Measurements from ENCODE around the gene PRKG1.
A peak's percentile ranks its signal among the peaks of the same experiment; 100 is the strongest.

The PRKG1 gene

DNA sequence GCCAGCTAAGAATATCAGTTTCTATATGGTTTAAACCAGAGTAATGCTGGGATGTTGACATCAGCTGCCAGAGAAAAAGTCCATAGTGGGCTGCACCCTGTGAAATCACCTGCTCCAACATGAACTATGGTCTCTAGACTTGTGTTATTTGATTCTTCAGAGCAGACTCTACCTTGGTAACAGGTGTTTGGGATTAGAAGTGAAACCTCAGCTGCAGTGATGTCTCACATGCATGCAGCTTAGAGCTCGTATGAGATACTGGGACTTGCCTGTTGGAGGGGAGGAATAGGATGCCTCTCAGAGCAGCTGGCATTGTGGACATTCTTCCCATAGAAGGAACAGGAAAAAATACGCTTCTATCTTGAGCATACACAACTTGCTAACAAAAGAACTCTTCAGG is 912.2 kb downstream of the PRKG1 start:
- no peak overlapping the region for H3K4me2 ChIP-seq (ENCODE audit: low read length)
- TF ChIP-seq, protein P1, sequence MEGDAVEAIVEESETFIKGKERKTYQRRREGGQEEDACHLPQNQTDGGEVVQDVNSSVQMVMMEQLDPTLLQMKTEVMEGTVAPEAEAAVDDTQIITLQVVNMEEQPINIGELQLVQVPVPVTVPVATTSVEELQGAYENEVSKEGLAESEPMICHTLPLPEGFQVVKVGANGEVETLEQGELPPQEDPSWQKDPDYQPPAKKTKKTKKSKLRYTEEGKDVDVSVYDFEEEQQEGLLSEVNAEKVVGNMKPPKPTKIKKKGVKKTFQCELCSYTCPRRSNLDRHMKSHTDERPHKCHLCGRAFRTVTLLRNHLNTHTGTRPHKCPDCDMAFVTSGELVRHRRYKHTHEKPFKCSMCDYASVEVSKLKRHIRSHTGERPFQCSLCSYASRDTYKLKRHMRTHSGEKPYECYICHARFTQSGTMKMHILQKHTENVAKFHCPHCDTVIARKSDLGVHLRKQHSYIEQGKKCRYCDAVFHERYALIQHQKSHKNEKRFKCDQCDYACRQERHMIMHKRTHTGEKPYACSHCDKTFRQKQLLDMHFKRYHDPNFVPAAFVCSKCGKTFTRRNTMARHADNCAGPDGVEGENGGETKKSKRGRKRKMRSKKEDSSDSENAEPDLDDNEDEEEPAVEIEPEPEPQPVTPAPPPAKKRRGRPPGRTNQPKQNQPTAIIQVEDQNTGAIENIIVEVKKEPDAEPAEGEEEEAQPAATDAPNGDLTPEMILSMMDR (IDR thresholded peaks at IDR 0.05; ENCODE audit: low read depth, low read length) = no peak
- TF ChIP-seq EZH2phosphoT487 (IDR thresholded peaks at IDR 0.05; ENCODE audit: low read depth) = no peak

GRCh38 chr10:51993475-51993874 is 919.2 kb downstream of the PRKG1 start:
- no peak overlapping the region for H3K27ac ChIP-seq (ENCODE audit: low read length)
- no peaks in the 10 kb centered on the region for H3K36me3 ChIP-seq (replicated peaks; ENCODE audit: low read depth, low read length)
- H3K79me2 ChIP-seq (ENCODE audit: low read length) = no peaks in the 10 kb centered on the region
- no peak overlapping the region for H3K4me2 ChIP-seq (ENCODE audit: low read length)
- H3K4me3 ChIP-seq (ENCODE audit: low read length) = no peak overlapping the region
- no peaks in the 10 kb centered on the region for H3K9me3 ChIP-seq (ENCODE audit: insufficient read depth, low read length)
- H3K9ac ChIP-seq (ENCODE audit: low read length) = no peak overlapping the region
- no peaks in the 10 kb centered on the region for H4K20me1 ChIP-seq (ENCODE audit: insufficient read depth, low read length)
- TF ChIP-seq, protein P1 (IDR thresholded peaks at IDR 0.05; ENCODE audit: low read depth, low read length) = no peak
- H3K27me3 ChIP-seq (ENCODE audit: low read depth, low read length) = no peaks in the 10 kb centered on the region
- no peaks in the 10 kb centered on the region for H3K4me1 ChIP-seq (ENCODE audit: low read length)
- no peak overlapping the region for H2AFZ ChIP-seq (ENCODE audit: low read depth, low read length)

More for the DNA sequence above, 912.2 kb downstream of the PRKG1 start:
- H2AFZ ChIP-seq (ENCODE audit: low read depth, low read length) = no peak overlapping the region
- H3K27ac ChIP-seq (ENCODE audit: low read length) = no peak overlapping the region
- no peaks in the 10 kb centered on the region for H3K36me3 ChIP-seq (replicated peaks; ENCODE audit: low read depth, low read length)
- H3K27me3 ChIP-seq (ENCODE audit: low read depth, low read length) = no peaks in the 10 kb centered on the region
- H3K79me2 ChIP-seq (ENCODE audit: low read length) = no peaks in the 10 kb centered on the region
- H3K9me3 ChIP-seq (ENCODE audit: insufficient read depth, low read length) = no peaks in the 10 kb centered on the region
- H4K20me1 ChIP-seq (ENCODE audit: insufficient read depth, low read length) = no peaks in the 10 kb centered on the region
- H3K4me1 ChIP-seq (ENCODE audit: low read length) = no peaks in the 10 kb centered on the region
- no peak overlapping the region for H3K4me3 ChIP-seq (ENCODE audit: low read length)
- H3K9ac ChIP-seq (ENCODE audit: low read length) = no peak overlapping the region

DNA sequence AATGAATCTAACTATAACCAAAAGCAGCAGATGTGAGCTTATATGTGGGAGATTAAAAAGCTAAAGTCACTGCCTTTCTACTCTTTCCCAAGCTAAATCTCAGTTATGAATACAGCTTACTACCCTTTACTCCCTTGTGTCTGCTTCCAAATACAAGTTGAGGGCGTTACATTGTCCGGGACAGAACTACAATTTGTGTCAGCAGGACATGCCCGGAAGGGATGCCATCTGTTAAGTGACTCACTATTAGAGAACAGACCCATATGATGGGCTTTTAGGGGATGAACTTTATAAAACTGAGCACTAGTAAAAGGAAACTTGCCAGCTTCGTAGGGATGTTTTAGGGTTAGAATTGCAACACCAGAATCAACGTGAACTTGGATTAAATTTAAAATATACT is 924.8 kb downstream of the PRKG1 start:
- no peak overlapping the region for H3K4me3 ChIP-seq (ENCODE audit: low read length)
- no peaks in the 10 kb centered on the region for H4K20me1 ChIP-seq (ENCODE audit: insufficient read depth, low read length)
- H2AFZ ChIP-seq (ENCODE audit: low read depth, low read length) = no peak overlapping the region
- H3K4me1 ChIP-seq (ENCODE audit: low read length) = no peaks in the 10 kb centered on the region
- no peak overlapping the region for H3K9ac ChIP-seq (ENCODE audit: low read length)
- no peaks in the 10 kb centered on the region for H3K9me3 ChIP-seq (ENCODE audit: insufficient read depth, low read length)
- H3K79me2 ChIP-seq (ENCODE audit: low read length) = no peaks in the 10 kb centered on the region
- no peak for TF ChIP-seq EZH2phosphoT487 (IDR thresholded peaks at IDR 0.05; ENCODE audit: low read depth)
- TF ChIP-seq, protein P1 (IDR thresholded peaks at IDR 0.05; ENCODE audit: low read depth, low read length) = no peak
- no peaks in the 10 kb centered on the region for H3K27me3 ChIP-seq (ENCODE audit: low read depth, low read length)
- no peaks in the 10 kb centered on the region for H3K36me3 ChIP-seq (replicated peaks; ENCODE audit: low read depth, low read length)
- H3K4me2 ChIP-seq (ENCODE audit: low read length) = no peak overlapping the region
- no peak overlapping the region for H3K27ac ChIP-seq (ENCODE audit: low read length)

DNA sequence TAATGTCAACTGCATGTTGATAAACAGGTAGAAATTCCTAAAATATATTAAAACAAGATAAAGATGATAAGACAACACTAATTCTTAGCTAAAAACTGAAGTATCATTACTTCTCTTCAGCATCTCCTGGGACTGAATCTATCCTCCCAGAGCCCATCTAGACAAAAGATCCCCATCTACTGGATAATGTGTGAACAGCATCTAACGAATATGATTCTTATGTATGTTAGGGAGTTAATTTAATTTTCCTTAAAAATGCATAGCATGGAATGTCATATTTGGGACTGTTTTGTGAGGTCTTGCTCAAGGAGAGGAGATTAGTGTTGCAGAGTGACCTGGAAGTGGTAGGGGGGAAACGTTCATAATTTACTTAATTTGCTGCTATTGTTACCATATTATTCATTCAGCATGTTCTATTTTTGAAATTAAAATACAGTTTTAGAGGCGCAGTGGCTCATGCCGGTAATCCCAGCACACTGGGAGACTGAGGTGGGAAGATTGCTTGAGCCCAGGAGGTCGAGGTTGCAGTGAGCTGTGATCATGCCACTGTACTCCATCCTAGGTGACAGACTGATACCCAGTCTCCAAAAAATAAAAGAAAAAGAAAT is 930.2 kb downstream of the PRKG1 start:
- H3K4me1 ChIP-seq (ENCODE audit: low read length) = no peaks in the 10 kb centered on the region
- no peak overlapping the region for H3K9ac ChIP-seq (ENCODE audit: low read length)
- no peak overlapping the region for H3K4me3 ChIP-seq (ENCODE audit: low read length)
- no peaks in the 10 kb centered on the region for H3K36me3 ChIP-seq (replicated peaks; ENCODE audit: low read depth, low read length)
- no peak overlapping the region for H3K4me2 ChIP-seq (ENCODE audit: low read length)
- no peaks in the 10 kb centered on the region for H3K9me3 ChIP-seq (ENCODE audit: insufficient read depth, low read length)
- H3K79me2 ChIP-seq (ENCODE audit: low read length) = no peaks in the 10 kb centered on the region
- H3K27me3 ChIP-seq (ENCODE audit: low read depth, low read length) = no peaks in the 10 kb centered on the region
- no peaks in the 10 kb centered on the region for H4K20me1 ChIP-seq (ENCODE audit: insufficient read depth, low read length)
- no peak overlapping the region for H3K27ac ChIP-seq (ENCODE audit: low read length)
- no peak overlapping the region for H2AFZ ChIP-seq (ENCODE audit: low read depth, low read length)
- TF ChIP-seq EZH2phosphoT487 (IDR thresholded peaks at IDR 0.05; ENCODE audit: low read depth) = no peak
- TF ChIP-seq, protein P1 (IDR thresholded peaks at IDR 0.05; ENCODE audit: low read depth, low read length) = peak; percentile 54

Measured in OCI-LY3 (cell line).